Esophagus squamous epithelium (tissue), 4 donors: ENCODE data around the gene ZSCAN10.

Source experiments
- POLR2A ChIP-seq, 4 donors: fragments of 450-650 bp; IDR thresholded peaks; one replicate each; pipeline ENCODE4 v1.6.1; 2017; ENCODE audit warnings: antibody characterized with exemption in 4 of 4, mild to moderate bottlenecking in 4 of 4, moderate library complexity in 3 of 4
- TF ChIP-seq, protein P1 (sequence below), 6 experiments: fragments of 450-650 bp in 4 of 6; fragments of 200-600 bp in 2 of 6; sonication (generic) in 2 of 6; IDR thresholded peaks; one replicate each; pipeline ENCODE4 v1.5.1; 2016 to 2019; ENCODE audit warnings: antibody characterized with exemption in 6 of 6, mild to moderate bottlenecking in 4 of 6, moderate library complexity in 4 of 6

DNA sequence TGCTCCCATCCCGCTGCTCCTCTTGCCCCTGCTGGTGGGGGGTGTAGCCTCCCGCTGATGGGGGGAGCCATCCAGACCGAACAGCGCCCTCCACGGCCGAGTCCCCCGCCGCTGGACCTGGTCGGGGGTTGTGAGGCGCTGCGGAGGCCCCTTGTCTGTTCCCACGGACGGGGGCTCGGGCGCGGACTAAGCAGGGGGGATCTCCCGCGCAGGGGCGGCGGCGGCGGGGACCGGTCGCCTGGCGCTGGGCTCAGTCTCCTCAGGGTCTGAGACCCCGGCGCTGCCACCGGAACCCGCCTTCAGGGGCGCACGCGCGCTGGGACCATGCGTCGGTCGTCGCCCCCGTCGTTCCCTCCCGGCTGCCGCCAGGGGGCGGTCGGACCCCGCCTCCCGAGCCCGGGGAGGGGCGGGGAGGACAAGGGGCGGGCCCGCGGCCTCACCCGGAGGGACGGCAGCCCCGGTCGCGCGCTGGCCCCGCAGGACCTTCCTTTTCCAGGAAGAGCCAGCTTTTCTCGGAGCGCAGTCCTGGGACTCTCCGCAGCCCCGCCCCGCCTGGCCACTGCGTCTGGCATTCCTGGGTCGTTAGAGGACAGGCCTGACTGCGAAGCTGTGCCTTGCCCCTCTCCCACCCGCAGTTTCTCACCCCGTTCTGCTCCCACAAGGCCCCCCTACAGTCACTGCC is 39.9 kb downstream of the ZSCAN10 start:
- TF ChIP-seq, protein P1, sequence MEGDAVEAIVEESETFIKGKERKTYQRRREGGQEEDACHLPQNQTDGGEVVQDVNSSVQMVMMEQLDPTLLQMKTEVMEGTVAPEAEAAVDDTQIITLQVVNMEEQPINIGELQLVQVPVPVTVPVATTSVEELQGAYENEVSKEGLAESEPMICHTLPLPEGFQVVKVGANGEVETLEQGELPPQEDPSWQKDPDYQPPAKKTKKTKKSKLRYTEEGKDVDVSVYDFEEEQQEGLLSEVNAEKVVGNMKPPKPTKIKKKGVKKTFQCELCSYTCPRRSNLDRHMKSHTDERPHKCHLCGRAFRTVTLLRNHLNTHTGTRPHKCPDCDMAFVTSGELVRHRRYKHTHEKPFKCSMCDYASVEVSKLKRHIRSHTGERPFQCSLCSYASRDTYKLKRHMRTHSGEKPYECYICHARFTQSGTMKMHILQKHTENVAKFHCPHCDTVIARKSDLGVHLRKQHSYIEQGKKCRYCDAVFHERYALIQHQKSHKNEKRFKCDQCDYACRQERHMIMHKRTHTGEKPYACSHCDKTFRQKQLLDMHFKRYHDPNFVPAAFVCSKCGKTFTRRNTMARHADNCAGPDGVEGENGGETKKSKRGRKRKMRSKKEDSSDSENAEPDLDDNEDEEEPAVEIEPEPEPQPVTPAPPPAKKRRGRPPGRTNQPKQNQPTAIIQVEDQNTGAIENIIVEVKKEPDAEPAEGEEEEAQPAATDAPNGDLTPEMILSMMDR (IDR thresholded peaks at IDR 0.05) = peak; percentile 87 to 100 (median 98)
- TF ChIP-seq POLR2A (IDR thresholded peaks at IDR 0.05) = peak in 1 of 4 donors; percentile 38
